Transverse colon (tissue), 4 donors: ENCODE data around the gene SET. TPM values are rescaled to one million over a fixed set of nuclear protein-coding genes. Genes with fewer than 3 reads are reported as not detected.

Experiments used
- DNase-seq: peaks from one replicate; pipeline ENCODE4 v3.0.0-alpha.2; 2019
- H3K27ac ChIP-seq, 4 donors: fragments of 200-600 bp; sonication (generic); 2 replicates each; pipeline ENCODE4 v1.5.1; 2016 to 2018; ENCODE audit warnings: inconsistent platforms in 4 of 4
- H3K27me3 ChIP-seq: fragments of 200-600 bp; sonication (generic); 2 replicates; pipeline ENCODE4 v1.5.1; 2017; ENCODE audit warnings: inconsistent platforms
- H3K36me3 ChIP-seq, 4 donors: fragments of 200-600 bp; sonication (generic); 2 replicates each; pipeline ENCODE4 v1.5.1; 2017 to 2019; ENCODE audit warnings: inconsistent platforms in 4 of 4
- H3K4me1 ChIP-seq, 4 donors: fragments of 200-600 bp; sonication (generic); 2 replicates each; pipeline ENCODE4 v1.5.1; 2017 to 2020; ENCODE audit warnings: inconsistent platforms in 4 of 4
- H3K4me3 ChIP-seq, 4 donors: fragments of 200-600 bp; sonication (generic); 1 replicate in 1 of 4; 2 replicates in 3 of 4; pipeline versions ENCODE4 v1.5.1 to v1.6.1; 2017 to 2019; ENCODE audit warnings: inconsistent platforms in 4 of 4
- H3K9me3 ChIP-seq, 2 donors: fragments of 200-600 bp; sonication (generic); 2 replicates each; pipeline ENCODE4 v1.5.1; 2017 to 2019; ENCODE audit warnings: inconsistent platforms in 2 of 2
- CTCF ChIP-seq, 5 experiments: fragments of 200-600 bp in 3 of 5; fragments of 450-650 bp in 2 of 5; sonication (generic) in 3 of 5; IDR thresholded peaks; 1 replicate in 2 of 5; 2 replicates in 3 of 5; pipeline ENCODE4 v1.5.1; 2016 to 2017; ENCODE audit warnings: antibody characterized with exemption in 5 of 5, inconsistent platforms in 3 of 5, mild to moderate bottlenecking in 2 of 5, moderate library complexity in 1 of 5
- EP300 ChIP-seq: sonication (generic); formaldehyde crosslinking; IDR thresholded peaks from one replicate; pipeline ENCODE4 v1.6.1; 2017; ENCODE audit warnings: antibody characterized with exemption, low read depth
- POLR2A ChIP-seq: fragments of 450-650 bp; IDR thresholded peaks from one replicate; pipeline ENCODE4 v1.6.1; 2016; ENCODE audit warnings: antibody characterized with exemption, mild to moderate bottlenecking, moderate library complexity
- POLR2AphosphoS5 ChIP-seq, 3 donors: sonication (generic); formaldehyde crosslinking; IDR thresholded peaks; one replicate each; pipeline ENCODE4 v1.6.1; 2016; ENCODE audit warnings: antibody characterized with exemption in 3 of 3
- WGBS, 2 donors: methylation state at CpG; one replicate each; pipeline ENCODE4 v1.1.5; 2018; ENCODE audit warnings: low coverage in 1 of 2; 5-methylcytosine and 5-hydroxymethylcytosine counted together
- in situ Hi-C, 4 donors: fragments of 200-750 bp; cut with MboI; loops; one replicate each; pipeline versions ENCODE4 v1.15.0 to v1.15.1; 2017; ENCODE audit warnings: low sequenced_read_pairs in 3 of 4, low pct_ligation_motif_present in 1 of 4, low pct_unique_long_range_greater_than_20kb in 1 of 4
- intact Hi-C: fragments of 100-400 bp; cut with DNase I; formaldehyde crosslinking; loops from one replicate; pipeline ENCODE4 v1.15.1; 2023; ENCODE audit warnings: low total_unique reads
- total RNA-seq, 4 donors: library from RNA; depleted of rRNA; stranded (reverse); fragments of >200 nt; gene quantifications; one replicate each; pipeline ENCODE4 v1.1.0, GENCODE V29; 2016

Gene SET
- total RNA-seq, 4 donors from 2014 or later = 29.2 to 153 (median 64.4) TPM

- Histone ChIP-seq H3K4me1 (peaks cover 0 to 10% (median 6%) of the 10 kb centered on the region in 4 donors), H3K27me3 (no peaks in the 10 kb centered on the region), H3K9me3 (no peaks in the 10 kb centered on the region), H3K27ac (no peak overlapping the region), H3K4me3 (no peak overlapping the region), H3K36me3 (no peaks in the 10 kb centered on the region)
- WGBS, 2 donors = 83% methylated on average over 20 of the region's 36 CpGs; no CpG with 5 or more reads in 1 of the 2 donors
- in situ Hi-C loops (no loop called here), intact Hi-C loops (no loop called here)
- TF ChIP-seq POLR2AphosphoS5 (IDR thresholded peaks at IDR 0.05) (no peak), POLR2A (no peak)
- no peak for DNase-seq
These were observed 16.3 kb downstream of the SET start for GRCh38 chr9:128705051-128705965.

GRCh38 chr9:128706045-128706444 is 17.0 kb downstream of the SET start:
- no peak overlapping the region for H3K27ac ChIP-seq
- H3K4me3 ChIP-seq = no peak overlapping the region
- peaks cover 0 to 10% (median 6%) of the 10 kb centered on the region in 4 donors for H3K4me1 ChIP-seq
- TF ChIP-seq POLR2AphosphoS5 (IDR thresholded peaks at IDR 0.05) (no peak), CTCF (IDR thresholded peaks at IDR 0.05) (no peak), EP300 (no peak), POLR2A (no peak)
- intact Hi-C loops (no loop called here), in situ Hi-C loops (no loop called here)
- H3K27me3 ChIP-seq = no peaks in the 10 kb centered on the region
- no peaks in the 10 kb centered on the region for H3K36me3 ChIP-seq
- no peaks in the 10 kb centered on the region for H3K9me3 ChIP-seq
- DNase-seq = no peak
- WGBS, 2 donors = 82% methylated on average over 1 of the region's 1 CpG; no CpG with 5 or more reads in 1 of the 2 donors

- Histone ChIP-seq H3K9me3 (no peaks in the 10 kb centered on the region), H3K27me3 (no peaks in the 10 kb centered on the region), H3K27ac (no peak overlapping the region), H3K36me3 (no peaks in the 10 kb centered on the region), H3K4me1 (peaks cover 0 to 10% (median 6%) of the 10 kb centered on the region in 4 donors), H3K4me3 (no peak overlapping the region)
- in situ Hi-C loops = no loop called here
- TF ChIP-seq CTCF (IDR thresholded peaks at IDR 0.05) (no peak), POLR2A (no peak), POLR2AphosphoS5 (IDR thresholded peaks at IDR 0.05) (no peak), EP300 (no peak)
- DNase-seq = no peak
- WGBS, 2 donors = 88% methylated on average over 23 of the region's 23 CpGs; no CpG with 5 or more reads in 1 of the 2 donors
- intact Hi-C loops = no loop called here
These were observed 17.8 kb downstream of the SET start for GRCh38 chr9:128706671-128707381.

GRCh38 chr9:128707446-128707845 is 18.4 kb downstream of the SET start:
- no peak for TF ChIP-seq EP300
- TF ChIP-seq POLR2AphosphoS5 (IDR thresholded peaks at IDR 0.05) = no peak
- no peak for TF ChIP-seq POLR2A
- no peak for TF ChIP-seq CTCF (IDR thresholded peaks at IDR 0.05)
- intact Hi-C loops = no loop called here
- H3K9me3 ChIP-seq = no peaks in the 10 kb centered on the region
- H3K4me1 ChIP-seq = peaks cover 0 to 6% (median 5%) of the 10 kb centered on the region in 4 donors
- in situ Hi-C loops = no loop called here
- no peak overlapping the region for H3K4me3 ChIP-seq
- WGBS, 2 donors = 93% methylated on average over 2 to 8 of the region's 8 CpGs
- no peak overlapping the region for H3K27ac ChIP-seq
- no peak for DNase-seq
- no peaks in the 10 kb centered on the region for H3K27me3 ChIP-seq
- no peaks in the 10 kb centered on the region for H3K36me3 ChIP-seq
